ENCODE results near the gene LHFPL2.
"Not testable (repeated sequence)": the region's sequence is repeated elsewhere in the genome, so short reads cannot be mapped to it uniquely, and the experiment has no call there.

LHFPL2 gene

DNA sequence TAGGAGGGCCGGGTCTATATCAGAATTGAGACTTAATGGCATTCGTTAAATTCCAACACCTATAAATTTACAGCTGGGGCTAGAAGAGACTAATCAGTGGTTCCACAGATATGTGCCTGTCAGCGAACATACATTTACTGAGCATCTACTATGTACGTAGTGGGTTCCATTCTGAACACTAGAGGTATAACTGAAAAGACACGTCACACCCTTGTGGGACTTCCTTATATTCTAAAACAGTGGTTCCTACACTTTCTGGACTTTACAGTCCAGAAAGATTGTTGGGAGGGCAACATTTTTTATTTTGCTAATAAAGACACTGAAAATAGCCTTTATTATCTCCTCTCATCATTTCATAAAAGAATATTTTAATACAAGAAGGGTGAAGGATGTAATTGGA lies 147.7 kb downstream of the LHFPL2 start:
- no peak for DNase-seq (ENCODE audit: low read depth)

DNA sequence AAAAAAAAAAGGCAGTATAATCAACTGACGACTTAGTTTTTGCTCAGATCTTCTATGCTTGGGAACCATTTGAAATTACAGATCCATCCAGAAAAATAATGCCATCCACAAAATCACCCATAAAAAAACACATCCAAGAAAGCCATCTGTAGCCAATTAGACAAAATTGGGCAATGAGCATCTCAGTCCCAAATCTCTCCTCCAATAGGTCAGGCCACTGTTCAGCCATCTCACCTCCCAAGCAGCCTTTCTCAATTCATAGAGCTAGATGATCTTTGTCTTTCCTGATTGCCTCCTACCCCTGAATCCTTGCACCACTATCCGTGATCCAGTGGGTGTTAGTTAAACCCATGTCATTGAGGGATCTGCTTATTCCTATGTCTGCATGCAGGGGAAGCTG lies 148.5 kb downstream of the LHFPL2 start:
- no peak for DNase-seq (ENCODE audit: low read depth)

DNA sequence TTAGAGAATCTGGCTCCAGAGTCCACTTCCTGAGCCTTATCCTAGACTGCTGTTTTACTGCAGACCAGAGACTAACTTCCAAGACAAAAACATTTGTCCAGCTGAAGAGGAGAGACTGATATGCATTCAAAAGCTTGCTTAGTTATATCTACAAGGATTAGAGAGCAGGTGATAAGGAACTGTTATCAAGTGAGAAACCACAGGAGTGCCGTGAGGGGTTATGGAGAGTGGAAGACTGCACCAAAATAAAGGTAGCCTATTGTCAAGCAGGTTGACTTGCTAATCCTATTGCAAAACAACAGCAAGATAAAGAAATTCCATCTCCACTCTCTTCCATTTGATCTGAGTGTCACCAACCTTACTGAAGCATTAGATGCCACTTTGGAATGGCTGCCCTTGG lies 149.1 kb downstream of the LHFPL2 start:
- DNase-seq (ENCODE audit: low read depth) = no peak

DNA sequence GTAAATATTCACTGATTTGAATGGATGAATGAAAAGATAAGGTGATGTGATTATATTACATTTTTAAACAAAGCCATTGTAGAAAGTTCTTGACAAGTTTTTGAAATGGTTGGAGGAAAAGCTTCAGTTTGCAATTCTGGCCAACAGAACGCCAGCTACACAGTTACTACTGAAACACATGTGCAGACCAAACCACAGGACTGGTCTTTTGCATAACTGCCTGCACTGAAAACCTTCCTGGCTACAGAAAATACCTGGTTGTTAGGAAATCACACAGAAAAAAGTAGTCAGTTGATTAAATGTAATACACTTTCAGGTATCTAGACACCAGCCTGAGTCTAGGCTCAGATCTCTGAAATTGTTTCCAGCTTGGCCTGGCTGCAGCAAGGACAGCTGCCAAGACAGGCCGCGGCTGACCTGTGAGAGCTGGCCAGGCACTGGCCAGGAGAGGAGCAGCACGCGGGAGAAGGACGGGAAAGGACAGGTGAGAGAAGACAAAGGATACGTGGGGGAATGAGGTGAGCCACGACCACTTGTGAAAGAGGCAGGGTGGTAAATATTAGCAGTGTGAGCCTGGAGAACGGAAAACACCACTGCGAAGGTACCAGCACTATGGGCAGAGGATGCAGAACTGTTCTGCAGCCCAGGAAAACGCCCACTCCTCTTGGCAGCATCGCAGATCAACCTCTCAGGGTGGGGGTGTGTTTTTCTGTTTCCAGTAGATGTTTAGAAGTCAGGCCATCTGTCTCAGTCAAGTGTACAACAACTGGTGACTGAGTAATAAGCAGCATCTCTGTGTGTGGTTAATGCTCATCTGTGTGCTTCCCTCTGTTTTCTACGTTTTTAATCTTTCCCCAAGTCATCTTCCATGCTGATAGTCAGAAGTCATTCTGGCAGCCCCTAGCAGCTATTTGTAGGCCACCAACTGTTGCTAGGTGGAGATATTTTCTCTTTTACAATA lies 150.7 kb downstream of the LHFPL2 start:
- DNase-seq (ENCODE audit: low read depth) = no peak

DNA sequence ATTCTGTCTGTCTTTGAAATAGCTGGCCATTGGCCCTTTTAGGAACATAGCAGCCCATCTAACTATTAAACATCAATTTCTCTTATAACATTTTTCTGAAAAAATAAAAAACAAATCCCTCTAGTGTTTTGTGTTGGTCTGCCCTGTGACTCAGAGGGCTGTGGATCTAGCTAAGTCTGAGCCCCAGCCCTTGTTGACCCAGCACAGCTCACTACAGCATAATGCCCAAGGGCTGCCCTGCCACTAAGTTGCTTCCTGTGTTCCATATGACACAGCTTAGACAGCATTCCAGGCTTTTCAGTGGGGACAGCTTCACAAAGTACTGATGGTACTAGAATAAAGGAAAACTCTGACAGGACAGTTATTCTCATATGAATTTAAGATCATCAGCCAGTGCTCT lies 152.2 kb downstream of the LHFPL2 start:
- DNase-seq (ENCODE audit: low read depth) = no peak

DNA sequence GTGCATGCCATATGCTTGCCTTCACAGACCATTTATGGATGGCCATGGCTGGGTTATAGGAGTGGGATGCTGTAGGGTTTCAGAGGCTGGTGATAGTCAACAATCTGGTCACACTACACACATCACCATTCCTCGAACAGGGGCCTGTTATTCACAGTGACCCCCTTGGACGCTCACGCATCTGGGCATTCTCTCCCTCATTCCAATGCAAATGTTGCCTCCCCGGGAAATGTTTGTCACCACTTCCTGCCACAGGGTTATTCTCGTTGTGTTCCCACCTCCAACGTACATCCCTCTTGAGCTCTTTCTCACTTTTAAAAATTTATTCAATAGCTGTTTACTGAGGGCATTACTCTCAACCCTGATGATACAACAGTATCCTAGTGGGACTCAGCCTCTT lies 152.8 kb downstream of the LHFPL2 start:
- DNase-seq (ENCODE audit: low read depth) = no peak

DNA sequence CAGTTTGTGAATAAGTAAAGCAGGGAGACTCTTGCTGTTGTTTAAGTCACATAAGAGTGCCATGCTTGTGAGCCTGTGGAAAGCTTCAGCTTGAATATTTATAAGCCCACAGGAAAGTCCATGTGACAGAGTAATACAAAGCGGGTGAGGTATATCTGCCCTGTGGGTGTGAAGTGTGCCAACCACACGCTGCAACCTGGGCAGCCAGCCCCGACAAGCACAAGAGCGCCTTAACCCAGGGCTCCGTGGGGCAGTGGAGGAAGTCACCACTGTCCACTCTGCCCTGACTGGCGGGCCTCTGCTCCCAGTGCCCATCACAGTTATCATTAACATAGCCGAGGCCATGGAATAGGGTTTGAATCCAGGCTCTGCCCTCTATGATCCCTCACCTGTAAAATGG lies 155.9 kb downstream of the LHFPL2 start:
- DNase-seq (ENCODE audit: low read depth) = no peak

DNA sequence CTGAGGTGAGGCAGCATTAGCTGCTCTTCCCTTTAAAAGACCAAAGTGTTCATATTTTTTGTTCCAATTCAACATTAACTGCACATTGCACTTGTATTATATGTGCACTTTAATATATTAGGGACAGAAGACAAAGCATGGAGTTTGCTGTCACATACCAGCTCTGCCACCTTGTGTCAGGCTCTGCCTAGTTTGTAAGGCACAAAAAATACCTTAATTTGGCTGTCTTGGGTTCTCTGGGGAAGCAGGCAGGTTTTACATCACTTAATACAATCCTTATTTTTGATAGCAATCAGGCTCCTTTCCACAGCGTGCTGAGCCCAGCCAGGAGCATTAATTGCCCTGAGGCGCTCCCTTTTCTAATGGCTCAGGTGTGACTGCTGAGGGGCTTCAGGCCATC lies 156.3 kb downstream of the LHFPL2 start:
- DNase-seq (ENCODE audit: low read depth) = no peak

DNA sequence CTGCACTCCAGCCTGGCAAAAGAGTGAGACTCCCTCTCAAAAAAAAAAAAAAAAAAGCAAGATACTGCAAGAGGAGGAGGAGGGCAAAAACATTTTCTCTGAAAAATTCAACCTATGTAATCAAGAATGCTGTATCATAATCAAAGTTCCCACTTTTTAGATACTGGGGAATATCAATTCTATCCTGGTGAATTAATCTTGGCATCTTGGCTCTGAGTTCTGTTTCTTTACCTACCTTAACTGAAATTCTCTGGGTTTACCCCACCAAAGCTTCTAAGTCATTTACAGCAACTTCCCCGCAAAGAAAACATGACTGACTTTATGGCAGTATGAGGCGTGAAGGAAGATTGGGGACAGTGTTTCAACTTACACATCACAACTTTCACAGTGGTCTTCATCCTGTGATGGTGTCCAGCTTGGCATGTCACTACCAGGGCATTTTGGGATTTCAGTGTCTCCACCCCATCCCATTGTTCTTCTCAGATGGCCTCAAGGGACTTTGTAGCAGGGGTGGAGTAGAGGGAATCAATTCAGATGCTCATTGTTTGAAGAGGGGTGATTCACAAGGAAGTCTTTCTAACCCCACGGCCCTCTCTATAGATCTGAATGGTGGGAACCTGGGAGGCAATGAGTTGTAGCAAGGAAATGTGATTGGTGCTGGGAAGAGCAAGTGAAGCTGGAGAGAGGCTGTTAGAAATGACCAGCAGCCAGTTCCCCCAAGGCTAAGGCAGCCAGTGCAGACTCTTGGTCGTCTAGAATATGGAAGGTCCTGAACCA lies 157.7 kb downstream of the LHFPL2 start:
- DNase-seq (ENCODE audit: low read depth) = no peak

DNA sequence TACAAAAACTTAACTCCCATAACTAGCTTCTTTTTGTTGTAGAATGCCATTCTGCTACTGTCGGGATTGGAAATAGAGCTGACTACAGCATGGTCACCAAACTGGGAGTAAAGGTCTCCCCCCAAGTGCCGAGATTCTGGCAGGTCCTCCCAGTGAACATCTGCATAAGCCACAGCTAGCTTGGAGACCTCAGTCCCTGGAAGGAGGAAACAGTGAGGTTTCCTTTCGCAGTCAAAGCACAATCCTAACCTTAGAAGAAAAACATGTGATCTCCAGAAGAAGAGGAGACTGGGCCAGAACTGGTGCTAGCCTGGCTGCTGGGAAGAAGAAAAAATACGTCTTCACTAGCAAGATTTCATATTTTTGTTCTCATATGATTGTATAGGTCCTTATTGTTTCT lies 160.7 kb downstream of the LHFPL2 start:
- no peak for DNase-seq (ENCODE audit: low read depth)

DNA sequence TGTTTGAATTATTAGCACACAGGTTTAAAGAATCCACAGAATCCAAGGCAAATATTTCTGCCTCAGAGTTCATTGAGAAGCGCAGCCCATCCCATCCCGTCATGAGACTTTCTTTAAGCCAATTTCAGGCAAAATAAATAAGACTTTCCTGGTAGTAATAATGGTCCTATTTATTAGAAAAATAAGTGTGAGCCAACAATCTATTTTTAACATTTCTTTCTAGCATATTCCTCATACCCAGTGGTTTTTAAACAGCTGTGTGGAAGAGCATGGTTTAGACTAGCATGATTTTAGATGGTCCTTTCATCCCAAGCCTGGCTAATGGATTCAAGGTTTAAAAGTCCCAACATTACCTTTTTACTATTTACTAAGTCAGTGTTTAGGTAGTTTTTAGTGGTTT lies 162.4 kb downstream of the LHFPL2 start:
- DNase-seq (ENCODE audit: low read depth) = no peak

DNA sequence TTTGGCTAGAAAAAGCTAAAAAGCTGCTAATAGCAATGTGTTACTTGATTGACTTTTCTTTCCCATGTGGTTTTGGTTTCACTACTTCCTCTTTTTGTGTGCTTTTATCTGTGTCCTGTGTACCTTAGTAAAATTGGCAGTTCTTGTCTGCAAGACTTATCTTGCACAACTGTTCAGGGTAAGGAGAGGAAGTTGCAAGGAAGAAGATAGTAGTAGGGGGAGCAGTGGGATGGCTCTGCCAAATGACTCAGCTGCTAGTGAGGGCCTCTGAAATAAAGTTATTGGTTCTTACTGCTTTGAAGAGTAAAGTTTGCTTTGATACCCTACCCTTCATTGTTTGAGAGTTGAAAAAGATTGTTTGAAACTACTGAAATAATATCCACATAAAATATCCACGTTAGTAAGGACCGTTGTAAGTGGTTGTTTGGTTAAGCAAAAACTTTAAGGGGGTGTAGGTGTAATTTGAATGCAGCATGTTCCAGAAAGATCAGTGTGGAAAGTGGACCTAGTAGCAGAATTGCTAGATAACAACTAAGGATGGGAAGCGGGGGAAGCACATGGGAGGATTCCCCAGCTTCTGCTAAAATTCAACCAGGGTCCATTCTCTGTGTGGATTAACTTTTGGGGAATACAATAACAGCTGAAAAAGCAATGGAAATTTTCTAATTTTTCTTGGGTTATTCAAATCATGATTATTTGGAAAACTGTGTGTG lies 164.6 kb downstream of the LHFPL2 start:
- DNase-seq (ENCODE audit: low read depth) = no peak

DNA sequence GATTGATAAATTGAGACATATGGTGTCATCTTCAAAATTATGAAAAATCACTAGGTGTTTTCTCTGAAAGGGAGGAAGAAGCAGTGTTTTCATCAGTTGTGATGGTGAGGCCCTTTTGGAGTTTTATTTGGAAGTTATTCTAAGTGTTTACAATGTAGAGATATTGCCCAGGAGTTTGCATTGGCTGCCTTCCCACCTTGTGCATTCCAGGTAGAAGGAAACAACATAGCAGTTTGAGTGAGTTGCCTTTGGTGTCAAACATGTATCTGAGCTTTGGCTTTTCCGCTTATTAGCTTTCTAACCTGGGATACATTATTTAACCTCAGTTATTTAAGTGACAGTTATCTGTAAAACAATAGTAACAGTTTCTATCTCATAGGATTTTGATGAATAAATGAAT lies 165.6 kb downstream of the LHFPL2 start:
- DNase-seq (ENCODE audit: low read depth) = no peak

DNA sequence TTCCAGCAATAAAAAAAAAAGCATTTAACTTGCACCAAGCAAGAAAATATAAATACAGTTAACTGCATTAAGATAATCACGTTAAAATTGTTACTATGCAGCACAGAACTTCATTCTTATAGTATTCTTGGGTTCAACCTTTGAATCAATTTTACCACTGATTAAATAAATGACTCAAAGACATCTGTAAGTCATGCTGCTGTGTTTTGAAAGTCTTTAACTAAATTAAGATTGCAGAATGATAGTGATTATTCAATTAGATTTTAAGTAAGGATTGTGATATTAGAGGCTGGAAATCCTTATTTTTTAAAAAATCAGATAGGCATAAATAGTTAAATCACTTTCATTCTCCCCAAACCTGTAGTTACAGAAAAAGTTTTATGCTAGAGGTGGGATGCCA lies 171.8 kb downstream of the LHFPL2 start:
- no peak for DNase-seq (ENCODE audit: low read depth)

DNA sequence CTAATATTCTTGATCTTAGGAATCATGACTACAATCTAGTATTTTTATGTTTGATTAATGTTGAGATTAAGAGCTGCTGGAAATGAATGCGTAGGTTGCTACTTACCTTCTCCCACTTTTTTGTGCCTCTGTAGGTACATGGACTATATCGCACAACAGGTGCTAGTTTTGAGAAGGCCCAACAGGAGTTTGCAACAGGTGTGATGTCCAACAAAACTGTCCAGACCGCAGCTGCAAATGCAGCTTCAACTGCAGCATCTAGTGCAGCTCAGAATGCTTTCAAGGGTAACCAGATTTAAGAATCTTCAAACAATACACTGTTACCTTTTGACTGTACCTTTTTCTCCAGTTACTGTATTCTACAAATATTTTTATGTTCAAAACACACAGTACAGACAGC lies 173.2 kb downstream of the LHFPL2 start:
- DNase-seq (ENCODE audit: low read depth) = no peak

DNA sequence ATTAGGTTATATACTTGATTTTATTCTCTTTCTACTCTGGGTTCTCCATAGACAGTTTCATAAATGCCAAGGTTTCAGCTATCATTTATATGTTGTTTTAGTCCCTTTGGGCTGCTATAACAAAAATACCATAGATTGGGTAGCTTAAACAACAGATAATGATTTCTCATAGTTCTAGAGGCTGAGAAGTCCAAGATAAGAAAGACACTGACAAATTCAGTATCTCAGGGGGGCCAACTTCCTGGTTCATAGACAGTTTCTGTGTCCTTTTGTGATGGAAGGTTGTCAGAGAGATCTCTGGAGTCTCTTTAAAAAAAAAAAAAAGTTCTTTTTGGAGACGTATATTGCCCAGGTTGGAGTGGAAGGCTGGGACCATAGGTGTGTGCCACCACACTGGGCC lies 174.8 kb downstream of the LHFPL2 start:
- no peak for DNase-seq (ENCODE audit: low read depth)

DNA sequence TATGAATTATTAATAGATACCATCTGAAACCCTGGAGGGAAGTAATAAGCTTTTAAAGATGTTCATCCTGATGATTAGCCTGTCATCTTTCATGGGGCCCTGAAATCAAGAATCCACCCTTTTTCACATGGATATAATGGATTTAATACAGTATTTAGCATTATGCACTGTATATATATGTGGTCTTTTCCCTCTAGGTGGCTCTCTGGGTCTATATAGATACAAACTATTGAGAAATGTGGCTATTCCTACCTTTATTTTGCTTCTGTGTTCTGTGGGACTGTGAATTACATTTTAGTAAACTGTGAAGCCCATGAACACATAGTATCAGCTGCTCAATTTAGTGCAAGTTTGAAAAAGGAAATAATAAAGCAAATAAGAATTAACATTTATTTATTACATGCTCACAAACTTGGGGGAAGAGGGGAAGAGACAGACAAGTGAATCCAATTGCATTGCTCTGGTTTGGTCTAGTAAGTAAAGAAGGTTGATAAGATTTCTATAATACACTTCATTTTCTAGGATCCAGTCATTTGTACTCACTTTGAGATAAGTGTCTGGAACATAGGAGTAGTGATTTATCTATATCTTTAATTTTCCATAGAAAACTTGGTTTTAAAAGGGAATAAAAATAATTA lies 176.0 kb downstream of the LHFPL2 start:
- no peak for DNase-seq (ENCODE audit: low read depth)

DNA sequence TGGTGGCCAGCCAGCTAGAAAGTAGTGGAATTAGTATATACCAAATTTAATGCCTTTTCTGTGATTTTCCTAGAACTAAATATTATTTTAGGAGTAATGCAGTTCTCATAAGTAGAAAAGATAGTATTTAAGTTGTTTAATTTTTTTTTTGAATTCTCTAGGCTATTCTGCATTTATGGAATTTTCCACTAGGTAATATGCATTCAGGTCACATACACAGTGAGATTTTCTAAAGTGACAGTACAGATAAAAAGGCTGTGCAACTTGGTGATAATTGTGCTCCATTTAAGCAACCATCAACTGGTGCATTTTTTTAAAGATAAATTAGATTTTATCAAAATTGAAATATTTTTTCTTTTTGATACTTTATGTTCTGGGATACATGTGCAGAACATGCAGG lies 176.7 kb downstream of the LHFPL2 start:
- DNase-seq (ENCODE audit: low read depth) = no peak

DNA sequence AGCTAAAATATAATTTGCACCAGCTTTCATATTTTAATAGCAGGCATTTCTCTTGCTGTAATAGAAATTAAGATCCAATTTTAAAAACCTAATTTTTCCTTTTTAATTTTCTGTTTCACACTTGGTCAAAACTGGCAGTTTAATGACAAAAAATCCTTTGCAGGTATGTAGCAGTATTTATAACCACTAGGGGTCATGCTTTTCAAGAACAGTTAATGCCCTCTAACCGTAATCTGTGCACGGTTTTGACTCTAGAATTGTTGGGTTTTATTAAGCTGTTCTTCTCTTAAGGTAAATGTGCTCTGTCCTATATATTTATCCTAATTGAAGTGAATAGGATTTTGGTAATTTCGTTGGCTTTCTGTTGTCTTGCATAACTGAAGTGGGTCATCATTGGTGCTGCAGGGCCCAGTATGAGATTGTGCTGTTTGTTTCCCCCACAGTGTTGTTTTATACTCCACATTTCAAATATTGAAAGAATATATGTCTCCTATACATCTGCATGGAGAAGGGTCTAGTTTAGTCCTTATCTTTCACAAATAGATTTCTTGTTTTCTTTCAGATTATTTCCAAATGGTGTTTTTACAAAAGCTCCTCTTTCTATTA lies 180.7 kb downstream of the LHFPL2 start:
- no peak for DNase-seq (ENCODE audit: low read depth)

DNA sequence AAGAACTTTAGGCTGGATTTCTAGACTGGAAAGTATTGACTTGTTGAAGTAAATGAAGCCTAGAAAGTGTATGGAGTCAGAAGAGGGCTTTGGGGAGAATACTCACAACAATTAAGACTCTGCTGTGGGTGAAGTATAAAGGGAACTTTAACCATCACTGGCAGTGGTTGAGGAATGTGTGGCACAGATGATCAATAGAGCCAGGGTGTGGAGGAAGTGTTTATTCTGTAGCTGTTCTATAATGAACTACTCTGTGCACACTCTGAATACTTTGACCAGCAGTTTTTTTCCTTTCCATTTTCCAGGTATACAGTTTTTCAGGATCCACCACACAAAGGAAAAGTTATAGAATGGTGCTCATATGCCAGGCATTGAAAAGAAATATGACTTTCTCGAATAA lies 181.4 kb downstream of the LHFPL2 start:
- DNase-seq (ENCODE audit: low read depth) = no peak

DNA sequence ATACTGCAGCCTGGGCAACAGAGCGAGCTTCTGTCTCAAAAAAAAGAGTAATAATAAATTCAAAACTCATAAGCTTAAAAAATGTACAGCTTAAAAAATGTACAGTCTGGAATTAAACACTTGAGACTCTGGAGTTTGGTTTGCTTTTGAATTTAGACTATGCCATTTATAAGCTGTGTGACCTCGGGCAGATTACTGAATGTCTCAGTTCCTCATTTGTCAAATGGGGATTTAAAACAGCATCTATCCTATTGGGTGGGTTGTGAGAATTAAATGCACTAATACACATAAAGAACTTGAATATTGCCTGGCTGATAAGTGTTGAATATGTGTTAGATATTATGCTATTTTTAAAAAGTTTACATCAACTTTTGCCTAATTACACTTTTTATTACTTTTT lies 189.7 kb downstream of the LHFPL2 start:
- DNase-seq (ENCODE audit: low read depth) = no peak

DNA sequence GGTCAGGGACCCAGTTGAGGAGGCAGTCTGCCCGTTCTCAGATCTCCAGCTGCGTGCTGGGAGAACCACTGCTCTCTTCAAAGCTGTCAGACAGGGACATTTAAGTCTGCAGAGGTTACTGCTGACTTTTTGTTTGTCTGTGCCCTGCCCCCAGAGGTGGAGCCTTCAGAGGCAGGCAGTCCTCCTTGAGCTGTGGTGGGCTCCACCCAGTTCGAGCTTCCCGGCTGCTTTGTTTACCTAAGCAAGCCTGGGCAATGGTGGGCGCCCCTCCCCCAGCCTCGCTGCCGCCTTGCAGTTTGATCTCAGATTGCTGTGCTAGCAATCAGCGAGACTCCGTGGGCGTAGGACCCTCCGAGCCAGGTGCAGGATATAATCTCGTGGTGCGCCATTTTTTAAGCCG lies 191.1 kb downstream of the LHFPL2 start:
- not testable (repeated sequence) for DNase-seq (ENCODE audit: low read depth)

All from stimulated activated CD4-positive, alpha-beta T cell treated with anti-CD3 and anti-CD28 coated beads, Interleukin-2, amount 100 ng/mL, for 4 hours (primary cell).